Osteocyte (in vitro differentiated cells): ENCODE data around the gene CHN1. TPM values are rescaled to one million over a fixed set of nuclear protein-coding genes. Genes with fewer than 3 reads are reported as not detected.

Experiments used
- DNase-seq: peaks from one replicate; pipeline ENCODE4 v3.0.0; 2021; ENCODE audit warnings: mixed read lengths; ENCODE audit not compliant: unreplicated experiment; ENCODE audit errors: extremely low spot score
- H3K27ac Mint-ChIP-seq: one replicate; pipeline ENCODE4 v1.8.0; 2021; ENCODE audit warnings: mild to moderate bottlenecking, mixed read lengths; ENCODE audit not compliant: unreplicated experiment
- H3K27me3 Mint-ChIP-seq: one replicate; pipeline ENCODE4 v1.8.0; 2021; ENCODE audit warnings: mixed read lengths; ENCODE audit not compliant: unreplicated experiment
- H3K36me3 Mint-ChIP-seq: one replicate; pipeline ENCODE4 v1.8.0; 2021; ENCODE audit warnings: mixed read lengths; ENCODE audit not compliant: unreplicated experiment
- H3K4me1 Mint-ChIP-seq: one replicate; pipeline ENCODE4 v1.8.0; 2021; ENCODE audit warnings: mixed read lengths; ENCODE audit not compliant: unreplicated experiment
- H3K4me3 Mint-ChIP-seq: one replicate; pipeline ENCODE4 v1.8.0; 2021; ENCODE audit warnings: mild to moderate bottlenecking, moderate library complexity, mixed read lengths; ENCODE audit not compliant: unreplicated experiment
- H3K9me3 Mint-ChIP-seq: one replicate; pipeline ENCODE4 v1.8.0; 2021; ENCODE audit warnings: mixed read lengths; ENCODE audit not compliant: unreplicated experiment
- total RNA-seq: library from RNA; stranded (reverse); gene quantifications from 2 replicates; pipeline ENCODE4 v1.2.1, GENCODE V29; 2021
- TF ChIP-seq, protein P1 (sequence below): fragments of 200-600 bp; sonication (generic); IDR thresholded peaks from 2 replicates; pipeline ENCODE4 v1.5.0; 2021; ENCODE audit warnings: antibody characterized with exemption, mild to moderate bottlenecking, moderate library complexity

CHN1 gene
- total RNA-seq, 1 donor from 2014 or later, result 22.3 TPM

DNA sequence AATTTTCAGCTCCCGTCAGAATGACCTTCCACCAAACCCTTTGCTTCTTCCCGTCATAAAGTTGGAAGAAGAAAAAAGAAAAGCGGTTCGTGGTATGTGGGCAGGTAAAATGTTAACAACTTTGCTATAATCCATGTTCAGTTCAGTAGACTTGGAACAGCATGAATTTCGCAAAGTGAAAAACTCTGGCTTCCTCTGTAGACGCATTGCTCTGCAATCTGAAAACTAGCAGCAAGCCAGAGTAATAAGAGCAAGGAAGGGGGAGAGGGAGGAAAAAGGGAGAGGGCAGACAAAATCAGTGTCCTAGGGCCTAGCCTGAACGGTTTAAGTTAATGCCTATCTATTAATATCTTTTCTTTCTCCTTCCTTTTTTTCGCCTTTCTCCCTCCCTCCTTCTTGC, 214.2 kb downstream of the CHN1 start:
- Mint-ChIP-seq H3K9me3 (no peaks in the 10 kb centered on the region), H3K27me3 (no peaks in the 10 kb centered on the region), H3K36me3 (no peaks in the 10 kb centered on the region), H3K27ac (peak overlapping the region; percentile 40), H3K4me1 (peaks cover 76% of the 10 kb centered on the region), H3K4me3 (no peak overlapping the region)
- TF ChIP-seq, protein P1, sequence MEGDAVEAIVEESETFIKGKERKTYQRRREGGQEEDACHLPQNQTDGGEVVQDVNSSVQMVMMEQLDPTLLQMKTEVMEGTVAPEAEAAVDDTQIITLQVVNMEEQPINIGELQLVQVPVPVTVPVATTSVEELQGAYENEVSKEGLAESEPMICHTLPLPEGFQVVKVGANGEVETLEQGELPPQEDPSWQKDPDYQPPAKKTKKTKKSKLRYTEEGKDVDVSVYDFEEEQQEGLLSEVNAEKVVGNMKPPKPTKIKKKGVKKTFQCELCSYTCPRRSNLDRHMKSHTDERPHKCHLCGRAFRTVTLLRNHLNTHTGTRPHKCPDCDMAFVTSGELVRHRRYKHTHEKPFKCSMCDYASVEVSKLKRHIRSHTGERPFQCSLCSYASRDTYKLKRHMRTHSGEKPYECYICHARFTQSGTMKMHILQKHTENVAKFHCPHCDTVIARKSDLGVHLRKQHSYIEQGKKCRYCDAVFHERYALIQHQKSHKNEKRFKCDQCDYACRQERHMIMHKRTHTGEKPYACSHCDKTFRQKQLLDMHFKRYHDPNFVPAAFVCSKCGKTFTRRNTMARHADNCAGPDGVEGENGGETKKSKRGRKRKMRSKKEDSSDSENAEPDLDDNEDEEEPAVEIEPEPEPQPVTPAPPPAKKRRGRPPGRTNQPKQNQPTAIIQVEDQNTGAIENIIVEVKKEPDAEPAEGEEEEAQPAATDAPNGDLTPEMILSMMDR, result no peak
- DNase-seq, result no peak

DNA sequence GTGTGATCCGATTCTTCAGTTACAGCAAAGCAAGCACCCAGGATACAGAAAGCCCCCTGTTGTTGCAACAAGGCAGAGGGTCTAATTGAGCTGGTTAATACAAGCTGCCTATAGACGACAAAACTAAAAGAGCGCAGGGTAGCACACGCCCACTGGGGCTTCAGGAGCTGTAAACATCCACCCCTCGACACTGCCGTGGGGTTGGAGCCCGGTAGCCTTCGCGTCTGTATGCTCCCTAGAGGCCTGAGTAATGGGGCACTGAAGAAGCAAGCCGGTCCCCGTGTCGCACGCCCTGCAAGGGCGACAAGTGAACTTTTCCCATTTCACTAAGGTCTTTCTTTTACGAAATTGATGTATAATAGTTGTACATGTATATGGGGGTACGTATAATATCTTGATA, 216.2 kb downstream of the CHN1 start:
- H3K9me3 Mint-ChIP-seq, result no peaks in the 10 kb centered on the region
- H3K27ac Mint-ChIP-seq, result peak overlapping the region; percentile 99
- no peak for DNase-seq
- TF ChIP-seq, protein P1, result no peak
- H3K4me3 Mint-ChIP-seq, result no peak overlapping the region
- H3K27me3 Mint-ChIP-seq, result no peaks in the 10 kb centered on the region
- no peaks in the 10 kb centered on the region for H3K36me3 Mint-ChIP-seq
- peaks cover 75% of the 10 kb centered on the region for H3K4me1 Mint-ChIP-seq

DNA sequence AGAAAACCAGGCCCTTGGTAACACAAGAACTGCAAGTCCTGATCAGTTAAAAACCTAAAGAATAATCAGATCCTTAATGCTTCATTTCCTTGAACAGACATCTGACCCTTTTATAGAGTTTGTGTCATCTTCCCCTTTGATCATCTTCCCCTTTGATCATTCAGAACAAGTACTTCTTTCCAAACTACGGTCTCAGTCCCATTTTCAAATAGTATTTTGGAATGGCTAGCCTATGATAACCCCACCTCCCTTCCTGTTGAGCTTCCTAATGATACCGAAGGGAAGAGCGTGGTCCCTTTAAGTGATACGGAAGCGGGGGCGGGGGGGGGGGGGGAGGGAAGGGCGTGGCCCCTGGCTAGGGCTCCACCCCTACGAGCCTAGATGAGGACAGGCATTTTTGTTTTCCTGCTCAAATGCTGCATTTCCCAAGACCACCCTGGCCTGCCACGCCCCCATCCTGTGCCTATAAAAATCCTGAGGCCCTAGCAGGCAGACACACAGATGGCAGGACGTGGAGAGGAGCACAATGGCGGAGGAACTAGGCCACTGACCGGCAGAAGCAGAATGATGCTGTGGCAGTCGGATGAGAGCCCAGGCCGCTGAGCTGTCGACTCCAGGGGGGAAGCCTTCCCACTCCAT, 216.8 kb downstream of the CHN1 start:
- H3K27me3 Mint-ChIP-seq, result no peaks in the 10 kb centered on the region
- no peaks in the 10 kb centered on the region for H3K36me3 Mint-ChIP-seq
- TF ChIP-seq, protein P1, result no peak
- no peaks in the 10 kb centered on the region for H3K9me3 Mint-ChIP-seq
- peaks cover 73% of the 10 kb centered on the region for H3K4me1 Mint-ChIP-seq
- no peak overlapping the region for H3K4me3 Mint-ChIP-seq
- peak overlapping the region; percentile 99 for H3K27ac Mint-ChIP-seq
- DNase-seq, result no peak

DNA sequence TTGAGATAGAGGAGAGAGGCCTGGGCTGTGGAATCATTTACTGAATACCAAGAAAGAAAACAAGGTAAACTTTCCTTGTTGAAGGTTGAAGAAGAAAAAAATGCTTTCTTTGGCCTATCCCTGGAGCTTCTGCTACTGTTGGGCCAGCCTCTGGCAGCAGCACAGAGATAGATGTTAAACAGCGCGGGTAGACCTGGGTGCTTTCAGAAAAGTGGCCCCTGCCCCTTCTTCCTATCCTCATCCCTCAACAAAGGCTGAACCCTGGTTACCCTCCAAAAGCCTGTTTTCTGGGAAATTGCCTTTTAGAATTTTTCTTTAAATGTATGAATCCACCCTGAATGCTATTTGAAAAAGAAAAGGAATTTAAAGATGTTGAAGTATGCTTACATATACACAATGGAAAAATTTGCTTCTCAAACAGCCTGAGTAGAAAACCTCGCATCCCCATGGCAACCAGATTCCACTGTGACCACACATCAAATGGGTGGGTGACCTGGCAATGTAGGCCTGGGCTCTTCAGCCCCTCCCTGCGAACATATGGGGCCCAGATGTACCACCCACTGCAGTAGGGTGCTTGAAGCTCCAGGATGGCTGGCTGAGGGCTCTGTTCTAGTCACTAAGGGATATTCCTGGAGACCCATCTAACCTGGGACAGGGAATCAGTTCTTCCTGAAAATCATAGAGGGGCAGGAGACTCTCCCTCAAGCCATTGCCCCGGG, 217.5 kb downstream of the CHN1 start:
- Mint-ChIP-seq H3K36me3 (no peaks in the 10 kb centered on the region), H3K27me3 (no peaks in the 10 kb centered on the region), H3K4me1 (peaks cover 73% of the 10 kb centered on the region), H3K4me3 (peak overlapping the region; percentile 52), H3K9me3 (no peaks in the 10 kb centered on the region), H3K27ac (peak overlapping the region; percentile 99)
- TF ChIP-seq, protein P1, result no peak
- peak; percentile 96 for DNase-seq

DNA sequence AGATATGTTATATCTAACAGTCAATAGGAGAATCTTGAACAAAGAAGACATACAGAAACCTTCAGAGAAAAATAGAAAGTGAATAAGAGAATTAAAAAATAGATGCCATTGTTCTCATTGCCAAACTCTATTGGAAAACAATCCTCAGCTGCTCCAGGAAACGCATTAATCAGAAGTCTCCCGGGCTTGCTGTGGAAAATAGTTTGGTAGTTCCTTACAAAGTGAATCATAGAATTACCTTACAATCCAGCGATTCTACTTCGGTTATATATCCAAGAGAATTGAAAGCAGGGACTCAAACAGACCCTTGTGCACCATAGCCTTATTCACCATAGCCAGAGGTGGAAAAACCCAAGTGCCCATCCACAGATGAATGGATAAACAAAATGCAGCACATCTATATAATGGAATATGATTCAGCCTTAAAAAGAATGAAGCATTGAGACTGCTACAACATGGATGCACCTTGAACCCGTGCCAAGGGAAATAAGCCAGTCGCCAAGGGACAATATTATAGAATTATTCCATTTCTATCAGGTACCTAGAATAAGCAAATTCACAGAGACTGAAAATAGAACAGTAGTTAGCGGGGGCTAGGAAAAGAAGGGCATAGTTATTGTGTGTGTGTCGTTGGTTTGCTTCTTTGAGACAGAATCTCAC, 219.0 kb downstream of the CHN1 start:
- Mint-ChIP-seq H3K9me3 (no peaks in the 10 kb centered on the region), H3K27me3 (no peaks in the 10 kb centered on the region), H3K36me3 (no peaks in the 10 kb centered on the region), H3K4me1 (peaks cover 71% of the 10 kb centered on the region), H3K27ac (peak overlapping the region; percentile 99), H3K4me3 (no peak overlapping the region)
- TF ChIP-seq, protein P1, result no peak
- DNase-seq, result no peak
